Astrocyte (in vitro differentiated cells and primary cell): ENCODE data around the gene CLTCL1.

Source experiments
- CTCF ChIP-seq: IDR thresholded peaks from 2 replicates; pipeline ENCODE4 v1.5.1; 2011; ENCODE audit warnings: low read depth, mild to moderate bottlenecking, inconsistent platforms, low read length, moderate library complexity; ENCODE audit not compliant: insufficient read depth
- EZH2 ChIP-seq: IDR thresholded peaks from 2 replicates; pipeline ENCODE4 v1.6.1; 2012; ENCODE audit warnings: mild to moderate bottlenecking, low read length, inconsistent platforms; ENCODE audit not compliant: insufficient read depth

GRCh38 chr22:19143967-19144400 lies 147.5 kb downstream of the CLTCL1 start:
- TF ChIP-seq CTCF (no peak), EZH2 (no peak)
